K562 (cell line): ENCODE data around the gene PLEKHH3. TPM values are rescaled to one million over a fixed set of nuclear protein-coding genes. Genes with fewer than 3 reads are reported as not detected.

ENCODE experiments used
- ARHGAP35 ChIP-seq: fragments of 450-650 bp; IDR thresholded peaks from 2 replicates; pipeline ENCODE4 v1.6.1; 2018; ENCODE audit not compliant: partially characterized antibody
- ARID2 ChIP-seq: fragments of 450-650 bp; IDR thresholded peaks from 2 replicates; pipeline ENCODE4 v1.6.1; 2017; ENCODE audit warnings: antibody characterized with exemption, mild to moderate bottlenecking
- BACH1 ChIP-seq: fragments of 200-800 bp; sonication (Bioruptor generic); IDR thresholded peaks from 2 replicates; pipeline ENCODE4 v1.6.1; 2016; ENCODE audit warnings: missing genetic modification characterization, missing compliant biosample characterization
- DIDO1 ChIP-seq: fragments of 450-650 bp; IDR thresholded peaks from 2 replicates; pipeline ENCODE4 v1.6.1; 2016; ENCODE audit warnings: low read depth, missing biosample characterization, missing genetic modification characterization
- ELF1 ChIP-seq: fragments of 200-800 bp; sonication (Bioruptor generic); IDR thresholded peaks from 2 replicates; pipeline ENCODE4 v1.6.1; 2016; ENCODE audit warnings: missing genetic modification characterization, missing compliant biosample characterization
- EP300 ChIP-seq: IDR thresholded peaks from 2 replicates; pipeline ENCODE4 v1.6.1; 2012; ENCODE audit warnings: low read length, improper control_type of control experiment
- HDAC8 ChIP-seq: fragments of 450-650 bp; IDR thresholded peaks from 2 replicates; pipeline ENCODE4 v1.6.1; 2016; ENCODE audit warnings: mild to moderate bottlenecking, missing genetic modification characterization, moderate library complexity, missing compliant biosample characterization
- HIVEP1 ChIP-seq: fragments of 250-450 bp; sonication (Bioruptor Pico); IDR thresholded peaks from 2 replicates; pipeline ENCODE4 v1.4.0; 2020; ENCODE audit warnings: mild to moderate bottlenecking
- KLF10 ChIP-seq: fragments of 250-450 bp; sonication (Bioruptor Pico); IDR thresholded peaks from 2 replicates; pipeline ENCODE4 v1.6.1; 2021; ENCODE audit warnings: matching md5 sums
- MAFK ChIP-seq: IDR thresholded peaks from 2 replicates; pipeline ENCODE4 v1.6.1; 2011; ENCODE audit warnings: low read length, improper control_type of control experiment
- MAZ ChIP-seq, 2 experiments: fragments of 450-650 bp in 1 of 2; sonication (generic) in 1 of 2; formaldehyde crosslinking; IDR thresholded peaks in 1 of 2; conservative IDR thresholded peaks in 1 of 2; 2 replicates each; pipeline versions ENCODE4 v1.4.0 to v1.5.0; 2020; ENCODE audit warnings: mild to moderate bottlenecking in 1 of 2, missing genetic modification reagents in 1 of 2
- MTF1 ChIP-seq: fragments of 250-450 bp; sonication (Bioruptor Pico); IDR thresholded peaks from 2 replicates; pipeline ENCODE4 v1.9.0; 2021; ENCODE audit warnings: moderate library complexity, mild to moderate bottlenecking, inconsistent platforms, borderline replicate concordance
- NCOA4 ChIP-seq: fragments of 450-650 bp; IDR thresholded peaks from 2 replicates; pipeline ENCODE4 v1.6.1; 2018; ENCODE audit warnings: mild to moderate bottlenecking; ENCODE audit not compliant: partially characterized antibody
- NFATC3 ChIP-seq: fragments of 450-650 bp; IDR thresholded peaks from 2 replicates; pipeline ENCODE4 v1.6.1; 2017; ENCODE audit warnings: mild to moderate bottlenecking
- NFIC ChIP-seq: fragments of 450-650 bp; IDR thresholded peaks from 2 replicates; pipeline ENCODE4 v1.6.1; 2017; ENCODE audit warnings: mild to moderate bottlenecking, inconsistent platforms
- PTTG1 ChIP-seq: fragments of 450-650 bp; IDR thresholded peaks from 2 replicates; pipeline ENCODE4 v1.6.1; 2016; ENCODE audit warnings: low read depth, mild to moderate bottlenecking, missing genetic modification characterization, missing compliant biosample characterization
- RFX1 ChIP-seq: fragments of 450-650 bp; IDR thresholded peaks from 2 replicates; pipeline ENCODE4 v1.6.1; 2016; ENCODE audit warnings: mild to moderate bottlenecking, moderate library complexity
- SAFB ChIP-seq: fragments of 200-400 bp; formaldehyde crosslinking; IDR thresholded peaks from 2 replicates; pipeline ENCODE4 v1.6.1; 2017; ENCODE audit warnings: low read depth, low read length, borderline replicate concordance
- TRIM28 ChIP-seq: fragments of 450-650 bp; IDR thresholded peaks from 2 replicates; pipeline ENCODE4 v1.6.1; 2017
- ZKSCAN8 ChIP-seq: fragments of 200-800 bp; sonication (Bioruptor generic); IDR thresholded peaks from 2 replicates; pipeline ENCODE4 v1.6.1; 2016; ENCODE audit warnings: missing genetic modification characterization, missing compliant biosample characterization
- ZNF274 ChIP-seq: IDR thresholded peaks from 2 replicates; pipeline ENCODE4 v1.6.1; 2011; ENCODE audit warnings: low read depth, mild to moderate bottlenecking, low read length, moderate library complexity, borderline replicate concordance
- ZNF79 ChIP-seq: fragments of 250-450 bp; sonication (Bioruptor Pico); IDR thresholded peaks from 2 replicates; pipeline ENCODE4 v1.4.0; 2020; ENCODE audit warnings: low read depth, mild to moderate bottlenecking, moderate library complexity
- polyA plus RNA-seq, 8 experiments: library from polyadenylated mRNA; depleted of rRNA in 4 of 8; stranded (reverse) in 5 of 8; unstranded in 3 of 8; fragments of >200 nt; fragmentation: Nextera tagmentation in 2 of 8; fragmentation: Illumina TruSeq in 1 of 8; extraction: Ambion mirVana in 2 of 8; extraction: Trizol in 1 of 8; gene quantifications; 2 replicates each; pipeline versions ENCODE4 v1.2.1 to v1.2.3, GENCODE V29; 2011 to 2014; ENCODE audit warnings: inconsistent platforms in 1 of 8, missing spikeins in 1 of 8
- total RNA-seq, 7 experiments: library from RNA; depleted of rRNA in 6 of 7; stranded (reverse); fragments of >200 nt in 6 of 7; fragmentation: Illumina TruSeq in 2 of 7; extraction: Trizol in 2 of 7; gene quantifications; 2 replicates each; pipeline versions ENCODE4 v1.2.1 to v1.2.3, GENCODE V29; 2011 to 2021; ENCODE audit warnings: low replicate concordance in 1 of 7
- TF ChIP-seq, protein P1 (sequence below): fragments of 450-650 bp; formaldehyde crosslinking; IDR thresholded peaks from 2 replicates; pipeline ENCODE4 v1.4.0; 2020; ENCODE audit warnings: mild to moderate bottlenecking, moderate library complexity
- TF ChIP-seq, protein P2 (sequence below): fragments of 250-450 bp; sonication (Bioruptor Pico); IDR thresholded peaks from 2 replicates; pipeline ENCODE4 v1.8.0; 2022; ENCODE audit warnings: moderate library complexity, mild to moderate bottlenecking, inconsistent platforms
- TF ChIP-seq, protein P3 (sequence below): IDR thresholded peaks from 3 replicates; pipeline ENCODE4 v1.6.1; 2011; ENCODE audit warnings: borderline replicate concordance, mild to moderate bottlenecking; ENCODE audit not compliant: insufficient read length, insufficient read depth
- TF ChIP-seq, protein P4 (sequence below), 2 experiments: fragments of 250-450 bp in 1 of 2; fragments of 450-650 bp in 1 of 2; sonication (Bioruptor Pico) in 1 of 2; IDR thresholded peaks; 2 replicates each; pipeline versions ENCODE4 v1.6.1 to v1.8.0; 2016 to 2021; ENCODE audit warnings: mild to moderate bottlenecking in 2 of 2, moderate library complexity in 2 of 2, missing compliant biosample characterization in 1 of 2, missing genetic modification characterization in 1 of 2

PLEKHH3 gene
- total and polyA plus RNA-seq, 9 of the 15 experiments (the other 6 are each of a cell fraction or from before 2014, with no cell fraction given) = 0.58 to 34.5 (median 5.0) TPM

DNA sequence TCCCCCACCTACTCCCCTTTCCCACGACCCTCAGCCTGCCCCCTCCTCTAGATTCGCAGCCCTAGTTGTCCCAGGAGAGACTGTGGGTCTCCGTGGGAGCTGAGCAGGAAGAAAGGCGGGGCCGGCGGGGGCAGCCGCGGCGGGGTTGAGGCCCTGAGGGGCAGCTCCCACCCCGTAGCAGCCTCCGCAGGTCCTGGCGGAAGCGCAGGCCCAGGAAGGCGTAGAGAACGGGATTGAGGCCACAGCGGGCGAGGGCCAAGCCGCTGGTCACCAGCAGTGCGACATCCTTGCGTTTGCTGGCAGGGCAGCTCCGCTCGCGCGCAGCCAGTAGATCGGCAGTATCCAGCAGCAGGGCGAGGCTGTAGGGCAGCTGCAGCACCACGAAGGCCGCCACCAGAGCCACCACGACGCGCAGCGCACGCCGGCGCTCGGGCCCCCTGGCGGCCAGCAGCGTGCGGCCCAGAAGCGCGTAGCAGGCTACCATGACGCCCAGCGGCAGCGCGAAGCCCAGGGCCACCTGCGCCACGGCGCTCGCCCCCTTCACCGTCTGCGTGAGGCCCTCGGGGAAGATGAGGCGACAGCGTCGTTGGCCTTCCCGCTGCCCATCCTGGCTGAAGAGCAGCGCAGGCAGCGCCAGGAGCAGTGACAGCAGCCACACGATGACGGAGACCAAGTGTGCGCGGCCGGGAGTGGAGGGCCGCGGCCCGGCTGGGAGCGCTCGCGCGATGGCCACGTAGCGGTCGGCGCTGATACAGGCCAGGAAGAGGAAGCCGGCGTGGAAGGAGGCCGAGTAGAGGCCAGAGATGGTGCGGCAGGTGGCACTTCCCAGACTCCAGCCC is 2.9 kb upstream of the PLEKHH3 start (continued):
- TF ChIP-seq, protein P1, sequence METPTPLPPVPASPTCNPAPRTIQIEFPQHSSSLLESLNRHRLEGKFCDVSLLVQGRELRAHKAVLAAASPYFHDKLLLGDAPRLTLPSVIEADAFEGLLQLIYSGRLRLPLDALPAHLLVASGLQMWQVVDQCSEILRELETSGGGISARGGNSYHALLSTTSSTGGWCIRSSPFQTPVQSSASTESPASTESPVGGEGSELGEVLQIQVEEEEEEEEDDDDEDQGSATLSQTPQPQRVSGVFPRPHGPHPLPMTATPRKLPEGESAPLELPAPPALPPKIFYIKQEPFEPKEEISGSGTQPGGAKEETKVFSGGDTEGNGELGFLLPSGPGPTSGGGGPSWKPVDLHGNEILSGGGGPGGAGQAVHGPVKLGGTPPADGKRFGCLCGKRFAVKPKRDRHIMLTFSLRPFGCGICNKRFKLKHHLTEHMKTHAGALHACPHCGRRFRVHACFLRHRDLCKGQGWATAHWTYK (CRISPR knock-in tag) = peak; percentile 96
- no peak for TF ChIP-seq TRIM28
- TF ChIP-seq KLF10 (CRISPR knock-in tag) = no peak
- TF ChIP-seq EP300 = no peak
- TF ChIP-seq HIVEP1 (CRISPR knock-in tag) = no peak
- TF ChIP-seq, protein P2, sequence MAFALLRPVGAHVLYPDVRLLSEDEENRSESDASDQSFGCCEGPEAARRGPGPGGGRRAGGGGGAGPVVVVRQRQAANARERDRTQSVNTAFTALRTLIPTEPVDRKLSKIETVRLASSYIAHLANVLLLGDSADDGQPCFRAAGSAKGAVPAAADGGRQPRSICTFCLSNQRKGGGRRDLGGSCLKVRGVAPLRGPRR (CRISPR knock-in tag) = 0 out of 2 replicates have a peak, but pooled peaks have one; percentile 18
- no peak for TF ChIP-seq PTTG1 (tag)
- TF ChIP-seq ZNF274 = no peak
- TF ChIP-seq MAFK = no peak
- TF ChIP-seq DIDO1 (tag) = no peak
- TF ChIP-seq RFX1 = no peak
- TF ChIP-seq NFIC = peak; percentile 2
- no peak for TF ChIP-seq MTF1 (CRISPR knock-in tag)
- no peak for TF ChIP-seq ARID2
- TF ChIP-seq ARHGAP35 = no peak
- peak; percentile 54 to 55; a peak in 2 of 4 replicates for TF ChIP-seq MAZ (CRISPR knock-in tag; conservative IDR thresholded peaks at IDR 0.05 in 1 of 2, IDR thresholded peaks at IDR 0.05 in 1 of 2)
- TF ChIP-seq SAFB = 0 out of 2 replicates have a peak, but pooled peaks have one; percentile 12
- TF ChIP-seq NFATC3 = no peak
- TF ChIP-seq, protein P3, sequence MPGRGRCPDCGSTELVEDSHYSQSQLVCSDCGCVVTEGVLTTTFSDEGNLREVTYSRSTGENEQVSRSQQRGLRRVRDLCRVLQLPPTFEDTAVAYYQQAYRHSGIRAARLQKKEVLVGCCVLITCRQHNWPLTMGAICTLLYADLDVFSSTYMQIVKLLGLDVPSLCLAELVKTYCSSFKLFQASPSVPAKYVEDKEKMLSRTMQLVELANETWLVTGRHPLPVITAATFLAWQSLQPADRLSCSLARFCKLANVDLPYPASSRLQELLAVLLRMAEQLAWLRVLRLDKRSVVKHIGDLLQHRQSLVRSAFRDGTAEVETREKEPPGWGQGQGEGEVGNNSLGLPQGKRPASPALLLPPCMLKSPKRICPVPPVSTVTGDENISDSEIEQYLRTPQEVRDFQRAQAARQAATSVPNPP = no peak
- no peak for TF ChIP-seq ZNF79 (CRISPR knock-in tag)
- TF ChIP-seq, protein P4, sequence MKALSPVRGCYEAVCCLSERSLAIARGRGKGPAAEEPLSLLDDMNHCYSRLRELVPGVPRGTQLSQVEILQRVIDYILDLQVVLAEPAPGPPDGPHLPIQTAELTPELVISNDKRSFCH (CRISPR knock-in tag; IDR thresholded peaks at IDR 0.05) = no peak
- TF ChIP-seq, protein P4 (tag; IDR thresholded peaks at IDR 0.05) = peak; percentile 7; the same call in 1 of the 2 replicates
- no peak; the same call in 1 of the 2 replicates for TF ChIP-seq HDAC8
- TF ChIP-seq ELF1 (tag) = no peak
- no peak for TF ChIP-seq ZKSCAN8 (CRISPR knock-in tag)
- TF ChIP-seq BACH1 (tag) = no peak
- TF ChIP-seq NCOA4 = no peak
